BLaER1 (cell line): Measurements from ENCODE around the gene JMJD7.

Source experiments
- H3K27ac ChIP-seq: shearing (Covaris generic); formaldehyde crosslinking; 2 replicates; pipeline ENCODE4 v1.8.1; 2022
- H3K27me3 ChIP-seq: shearing (Covaris generic); formaldehyde crosslinking; 2 replicates; pipeline ENCODE4 v1.8.1; 2022
- H3K36me3 ChIP-seq: shearing (Covaris generic); formaldehyde crosslinking; 2 replicates; pipeline ENCODE4 v1.8.1; 2022
- H3K4me1 ChIP-seq: shearing (Covaris generic); formaldehyde crosslinking; 2 replicates; pipeline ENCODE4 v1.8.1; 2022
- H3K4me2 ChIP-seq: shearing (Covaris generic); formaldehyde crosslinking; 2 replicates; pipeline ENCODE4 v1.8.1; 2022
- H3K4me3 ChIP-seq: shearing (Covaris generic); formaldehyde crosslinking; 2 replicates; pipeline ENCODE4 v1.8.1; 2022
- H3K9ac ChIP-seq: shearing (Covaris generic); formaldehyde crosslinking; 2 replicates; pipeline ENCODE4 v1.8.1; 2022
- H3K9me3 ChIP-seq: shearing (Covaris generic); formaldehyde crosslinking; 2 replicates; pipeline ENCODE4 v1.8.1; 2022
- H4K20me1 ChIP-seq: shearing (Covaris generic); formaldehyde crosslinking; 2 replicates; pipeline ENCODE4 v1.8.1; 2022
- Cebpa-rat ChIP-seq: shearing (Covaris generic); IDR thresholded peaks from 2 replicates; pipeline ENCODE4 v1.8.1; 2022

The JMJD7 gene

DNA sequence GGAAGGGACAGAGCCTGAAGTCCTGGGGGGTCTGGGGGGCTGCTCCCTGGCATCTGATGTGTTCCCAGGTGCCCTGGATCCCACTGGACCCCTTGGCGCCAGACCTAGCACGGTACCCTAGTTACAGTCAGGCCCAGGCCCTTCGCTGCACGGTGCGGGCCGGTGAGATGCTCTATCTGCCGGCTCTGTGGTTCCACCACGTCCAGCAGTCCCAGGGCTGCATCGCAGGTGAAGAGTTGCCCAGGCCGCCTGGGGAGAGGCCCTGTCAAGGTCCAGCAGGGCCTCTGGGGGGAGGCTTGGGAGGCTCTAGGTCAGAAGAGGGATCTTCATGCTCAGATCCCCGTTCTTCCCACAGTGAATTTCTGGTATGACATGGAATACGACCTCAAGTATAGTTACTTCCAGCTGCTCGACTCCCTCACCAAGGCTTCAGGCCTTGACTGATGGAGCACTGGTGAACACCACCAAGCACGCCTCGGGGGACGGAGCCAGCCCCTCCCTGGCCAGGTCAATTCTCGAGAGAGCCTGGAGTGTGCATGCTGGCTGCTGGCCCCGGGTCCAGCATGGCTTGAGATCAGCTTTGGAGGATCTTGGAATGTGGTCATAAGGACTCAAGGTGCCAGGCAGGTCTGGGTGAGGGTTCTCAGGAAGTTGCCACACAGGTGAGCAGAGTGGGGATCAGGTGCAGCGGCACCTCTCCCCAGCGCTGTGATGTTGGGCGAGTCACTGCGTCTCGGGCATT, 9.0 kb downstream of the JMJD7 start:
- peaks cover 28% of the 10 kb centered on the region for H3K36me3 ChIP-seq
- H3K4me1 ChIP-seq = peaks cover 95% of the 10 kb centered on the region
- H3K27me3 ChIP-seq = no peaks in the 10 kb centered on the region
- H3K4me2 ChIP-seq = peak overlapping the region; percentile 100
- H3K27ac ChIP-seq = peak overlapping the region; percentile 54
- H3K4me3 ChIP-seq = no peak overlapping the region
- peaks cover 48% of the 10 kb centered on the region for H4K20me1 ChIP-seq
- no peaks in the 10 kb centered on the region for H3K9me3 ChIP-seq
- no peak for TF ChIP-seq Cebpa-rat
- H3K9ac ChIP-seq = peak overlapping the region; percentile 48

DNA sequence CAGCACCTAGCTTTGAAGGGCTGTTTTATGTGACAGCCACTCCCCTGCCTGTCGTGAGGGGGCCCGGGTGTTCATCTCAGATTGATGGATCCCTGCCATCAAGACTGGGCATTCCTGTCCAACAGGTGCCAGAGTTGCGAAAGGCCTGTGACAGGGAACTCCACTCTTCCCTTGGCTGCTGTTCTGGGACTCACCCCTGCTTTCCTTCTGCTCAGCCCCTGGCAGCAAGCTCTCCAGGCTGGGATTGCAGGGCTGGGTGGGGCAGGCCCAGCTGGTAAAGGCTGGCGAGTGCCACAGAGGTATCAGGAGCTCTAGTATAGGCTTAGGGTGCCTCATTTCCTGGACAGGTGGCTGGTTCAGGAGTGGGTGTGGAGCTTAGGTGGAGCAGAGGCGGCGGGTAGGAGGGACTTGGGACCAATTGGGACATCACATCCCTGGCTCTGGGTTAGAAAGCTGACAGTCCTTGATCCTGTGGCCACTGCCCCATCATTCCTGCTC, 10.6 kb downstream of the JMJD7 start, which contains the start of gene PLA2G4B:
Gene PLA2G4B (plus strand): TSS at position 448 of the 498 bp plus-strand sequence. CDS start 67 bp downstream, outside the sequence.
- Histone ChIP-seq H3K36me3 (peaks cover 31% of the 10 kb centered on the region), H3K4me1 (peaks cover 92% of the 10 kb centered on the region), H3K27ac (0 out of 2 replicates have a peak within 1 kb of the TSS, but pooled peaks have one; percentile 18), H3K9ac (no peak within 1 kb of the TSS), H3K9me3 (no peaks in the 10 kb centered on the region), H3K27me3 (no peaks in the 10 kb centered on the region), H4K20me1 (peaks cover 42% of the 10 kb centered on the region; the same call in 1 of the 2 replicates), H3K4me2 (peak within 1 kb of the TSS; percentile 73), H3K4me3 (no peak within 1 kb of the TSS)
- no peak for TF ChIP-seq Cebpa-rat

DNA sequence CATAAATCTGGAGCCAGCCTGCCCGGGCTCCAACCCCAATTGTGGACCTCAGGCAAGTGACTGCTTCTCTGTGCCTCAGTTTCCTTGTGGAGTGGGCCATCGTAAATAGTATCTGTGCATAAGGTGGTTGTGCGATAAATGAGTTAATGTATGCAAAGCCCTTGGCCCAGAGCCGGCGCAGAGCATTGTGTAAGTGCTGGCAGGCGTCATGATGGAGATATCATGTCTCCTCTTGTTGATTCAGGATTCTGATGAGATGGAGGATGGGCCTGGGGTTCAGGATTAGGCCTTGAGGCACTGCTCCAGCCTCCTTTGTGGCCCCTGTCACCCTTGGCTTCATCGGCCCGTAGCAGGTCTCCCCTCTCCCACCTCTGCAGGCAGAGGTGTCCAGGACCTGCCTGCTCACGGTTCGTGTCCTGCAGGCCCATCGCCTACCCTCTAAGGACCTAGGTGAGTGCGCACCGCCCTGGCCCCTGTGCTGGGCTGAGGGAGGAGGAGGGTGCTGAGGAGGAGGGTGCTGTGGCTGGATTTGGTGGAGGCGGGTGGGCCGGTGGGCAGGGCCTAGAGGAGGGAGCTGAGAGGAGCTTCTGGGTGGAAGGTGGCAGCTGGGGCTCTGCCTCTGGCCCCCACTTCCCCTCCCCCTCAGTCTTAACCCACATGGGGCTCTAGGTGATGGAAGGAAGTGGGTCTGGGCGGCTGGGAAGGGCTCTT, 12.0 kb downstream of the JMJD7 start:
- Histone ChIP-seq H4K20me1 (peaks cover 31% of the 10 kb centered on the region; the same call in 1 of the 2 replicates), H3K9ac (no peak overlapping the region)
- no peak for TF ChIP-seq Cebpa-rat

DNA sequence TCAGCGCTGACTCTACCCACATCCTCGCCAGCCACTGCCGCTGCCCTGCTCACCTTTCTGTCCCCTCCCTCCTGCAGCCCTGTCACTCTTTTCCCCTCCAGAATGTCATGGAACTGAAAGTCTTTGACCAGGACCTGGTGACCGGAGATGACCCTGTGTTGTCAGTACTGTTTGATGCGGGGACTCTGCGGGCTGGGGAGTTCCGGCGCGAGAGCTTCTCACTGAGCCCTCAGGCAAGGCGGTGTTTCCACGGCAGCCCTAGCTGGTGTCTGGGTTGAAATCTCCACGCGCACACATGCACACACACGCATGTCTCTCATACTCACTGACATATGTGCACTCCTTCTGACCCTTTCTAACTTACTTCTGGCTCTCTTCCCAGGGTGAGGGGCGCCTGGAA, 12.8 kb downstream of the JMJD7 start:
- 0 out of 2 replicates have a peak overlapping the region, but pooled peaks have one; percentile 53 for H3K27ac ChIP-seq
- no peaks in the 10 kb centered on the region for H3K9me3 ChIP-seq
- peaks cover 48% of the 10 kb centered on the region for H3K36me3 ChIP-seq
- peaks cover 23% of the 10 kb centered on the region; the same call in 1 of the 2 replicates for H4K20me1 ChIP-seq
- peaks cover 74% of the 10 kb centered on the region for H3K4me1 ChIP-seq
- no peak for TF ChIP-seq Cebpa-rat
- H3K27me3 ChIP-seq = no peaks in the 10 kb centered on the region
- peak overlapping the region; percentile 73 for H3K4me2 ChIP-seq
- H3K4me3 ChIP-seq = no peak overlapping the region
- peak overlapping the region; percentile 23; the same call in 1 of the 2 replicates for H3K9ac ChIP-seq

More for the DNA sequence above, 12.0 kb downstream of the JMJD7 start:
- H3K4me1 ChIP-seq = peaks cover 81% of the 10 kb centered on the region
- H3K9me3 ChIP-seq = no peaks in the 10 kb centered on the region
- no peaks in the 10 kb centered on the region for H3K27me3 ChIP-seq
- H3K36me3 ChIP-seq = peaks cover 45% of the 10 kb centered on the region
- no peak overlapping the region for H3K4me3 ChIP-seq
- H3K4me2 ChIP-seq = peak overlapping the region; percentile 73
- 0 out of 2 replicates have a peak overlapping the region, but pooled peaks have one; percentile 30 for H3K27ac ChIP-seq

DNA sequence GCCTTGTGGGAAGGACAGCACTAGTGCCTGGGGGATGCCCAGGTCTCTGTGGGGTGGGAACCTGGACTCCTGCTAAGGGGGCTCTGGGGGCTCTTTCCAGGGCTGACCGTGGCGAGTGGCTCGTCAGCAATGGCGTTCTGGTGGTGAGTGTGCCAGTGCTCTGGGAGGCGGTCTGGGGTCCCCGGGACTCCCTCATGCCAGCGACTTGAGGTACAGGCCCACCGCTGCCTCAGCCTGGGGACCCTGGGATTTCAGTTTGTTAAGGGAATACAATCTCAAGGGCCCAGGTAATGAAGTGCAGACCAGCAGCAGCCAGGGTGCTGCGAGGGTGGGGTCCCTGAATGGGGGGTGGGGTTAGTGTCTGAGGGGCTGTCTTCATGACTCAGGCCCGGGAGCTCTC, 13.2 kb downstream of the JMJD7 start:
- Histone ChIP-seq H3K4me2 (peak overlapping the region; percentile 73), H3K9ac (peak overlapping the region; percentile 23; the same call in 1 of the 2 replicates), H3K36me3 (peaks cover 53% of the 10 kb centered on the region), H3K27me3 (no peaks in the 10 kb centered on the region), H3K4me1 (peaks cover 69% of the 10 kb centered on the region), H3K9me3 (no peaks in the 10 kb centered on the region), H3K4me3 (no peak overlapping the region), H4K20me1 (peaks cover 19% of the 10 kb centered on the region; the same call in 1 of the 2 replicates), H3K27ac (peak overlapping the region; percentile 53; the same call in 1 of the 2 replicates)
- no peak for TF ChIP-seq Cebpa-rat

DNA sequence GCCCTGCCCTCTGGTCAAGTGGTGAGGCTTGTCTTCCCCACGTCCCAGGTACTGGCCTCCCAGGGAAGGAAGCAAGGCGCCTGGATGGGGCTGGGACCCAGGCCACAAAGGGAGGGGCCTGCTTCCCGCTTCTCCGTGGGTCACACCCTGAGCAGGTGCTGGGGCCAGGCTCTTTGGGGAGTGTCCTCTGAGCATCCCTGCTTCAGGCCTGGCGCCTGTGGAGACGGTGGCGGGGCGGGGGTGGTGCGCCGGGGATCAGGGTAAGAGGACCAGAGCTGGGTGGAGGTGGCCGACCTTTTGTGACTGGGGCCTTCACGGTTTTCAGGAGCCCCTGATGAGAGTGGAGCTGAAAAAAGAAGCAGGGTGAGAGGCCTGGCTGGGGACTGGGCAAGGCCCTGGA, 14.3 kb downstream of the JMJD7 start:
- Histone ChIP-seq H3K9ac (no peak overlapping the region), H3K36me3 (peaks cover 60% of the 10 kb centered on the region), H3K4me1 (peaks cover 58% of the 10 kb centered on the region), H3K4me3 (no peak overlapping the region), H4K20me1 (peaks cover 9% of the 10 kb centered on the region; the same call in 1 of the 2 replicates), H3K27ac (peak overlapping the region; percentile 53; the same call in 1 of the 2 replicates), H3K9me3 (no peaks in the 10 kb centered on the region), H3K4me2 (peak overlapping the region; percentile 73), H3K27me3 (no peaks in the 10 kb centered on the region)
- no peak for TF ChIP-seq Cebpa-rat

DNA sequence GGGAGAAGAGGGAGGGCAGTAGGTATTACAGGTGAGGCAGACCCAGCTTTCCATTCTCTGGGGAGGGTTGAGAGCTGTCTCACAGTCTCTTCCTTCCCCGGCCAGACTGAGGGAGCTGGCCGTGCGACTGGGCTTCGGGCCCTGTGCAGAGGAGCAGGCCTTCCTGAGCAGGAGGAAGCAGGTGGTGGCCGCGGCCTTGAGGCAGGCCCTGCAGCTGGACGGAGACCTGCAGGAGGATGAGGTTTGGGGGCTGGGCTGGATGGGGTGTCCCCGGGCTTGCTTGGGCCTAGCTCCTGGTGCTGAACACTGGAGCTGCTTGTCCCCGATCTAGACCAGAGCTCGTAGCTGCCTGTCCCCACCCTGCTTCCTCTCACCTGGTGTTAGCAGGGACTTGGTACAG, 15.7 kb downstream of the JMJD7 start:
- Histone ChIP-seq H3K27me3 (no peaks in the 10 kb centered on the region), H3K9me3 (no peaks in the 10 kb centered on the region), H3K36me3 (peaks cover 62% of the 10 kb centered on the region), H3K4me2 (peak overlapping the region; percentile 44), H3K9ac (no peak overlapping the region), H4K20me1 (peaks cover 9% of the 10 kb centered on the region; the same call in 1 of the 2 replicates), H3K27ac (peak overlapping the region; percentile 22; the same call in 1 of the 2 replicates), H3K4me1 (peaks cover 45% of the 10 kb centered on the region), H3K4me3 (no peak overlapping the region)
- TF ChIP-seq Cebpa-rat = no peak

DNA sequence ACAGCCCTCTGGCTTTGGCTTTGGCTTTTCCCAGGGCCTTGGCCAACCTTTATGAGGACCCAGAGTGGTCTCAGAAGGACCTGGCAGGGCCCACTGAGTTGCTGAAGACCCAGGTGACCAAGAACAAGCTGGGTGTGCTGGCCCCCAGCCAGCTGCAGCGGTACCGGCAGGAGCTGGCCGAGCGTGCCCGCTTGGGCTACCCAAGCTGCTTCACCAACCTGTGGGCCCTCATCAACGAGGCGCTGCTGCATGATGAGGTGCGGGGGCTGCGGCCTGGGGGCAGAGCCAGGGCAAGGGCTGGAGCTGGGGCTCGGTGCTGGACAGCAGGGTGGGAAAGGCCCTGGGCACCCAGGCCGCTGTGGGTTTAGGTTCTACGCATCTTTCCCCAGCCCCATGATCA, 16.9 kb downstream of the JMJD7 start:
- no peak overlapping the region for H3K27ac ChIP-seq
- no peak overlapping the region for H3K9ac ChIP-seq
- H3K4me1 ChIP-seq = peaks cover 37% of the 10 kb centered on the region
- no peak for TF ChIP-seq Cebpa-rat
- H4K20me1 ChIP-seq = peaks cover 6% of the 10 kb centered on the region; the same call in 1 of the 2 replicates
- no peaks in the 10 kb centered on the region for H3K27me3 ChIP-seq
- H3K9me3 ChIP-seq = no peaks in the 10 kb centered on the region
- H3K4me2 ChIP-seq = no peak overlapping the region
- H3K4me3 ChIP-seq = no peak overlapping the region
- peaks cover 70% of the 10 kb centered on the region for H3K36me3 ChIP-seq

DNA sequence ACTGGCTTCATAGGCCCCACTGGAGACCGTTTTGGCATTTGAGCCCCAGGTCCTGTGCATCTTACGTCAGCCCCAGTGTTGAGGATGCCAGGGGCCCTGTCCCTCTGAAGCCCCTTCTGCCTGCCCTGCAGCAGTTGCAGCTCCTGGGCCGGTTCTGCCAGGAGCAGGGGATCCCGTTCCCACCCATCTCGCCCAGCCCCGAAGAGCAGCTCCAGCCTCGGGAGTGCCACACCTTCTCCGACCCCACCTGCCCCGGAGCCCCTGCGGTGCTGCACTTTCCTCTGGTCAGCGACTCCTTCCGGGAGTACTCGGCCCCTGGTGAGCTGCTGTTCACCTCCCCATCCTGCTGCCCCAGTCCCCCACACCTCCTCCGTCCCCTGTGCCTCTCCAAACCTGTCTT, 19.3 kb downstream of the JMJD7 start:
- H3K4me3 ChIP-seq = no peak overlapping the region
- peaks cover 6% of the 10 kb centered on the region; the same call in 1 of the 2 replicates for H4K20me1 ChIP-seq
- no peak overlapping the region for H3K9ac ChIP-seq
- H3K27me3 ChIP-seq = peaks cover 8% of the 10 kb centered on the region
- peaks cover 62% of the 10 kb centered on the region for H3K36me3 ChIP-seq
- H3K9me3 ChIP-seq = no peaks in the 10 kb centered on the region
- no peak overlapping the region for H3K27ac ChIP-seq
- H3K4me1 ChIP-seq = peaks cover 27% of the 10 kb centered on the region
- no peak overlapping the region for H3K4me2 ChIP-seq
- TF ChIP-seq Cebpa-rat = no peak
